K562 (cell line): ENCODE data around the gene SEMA5A. TPM values are rescaled to one million over a fixed set of nuclear protein-coding genes. Genes with fewer than 3 reads are reported as not detected.

Experiments
- ATAC-seq: fragments of 200-7000 bp; cut with Tn5 transposase; 3 replicates; pipeline ENCODE4 v1.9.1; 2020; ENCODE audit warnings: moderate library complexity
- BruUV-seq: library from RNA; stranded (reverse); fragments of 400-500 nt; replicated peaks from 2 replicates; lab custom pipeline; 2021; lab: Mats Ljungman, UMichigan
- CTCF ChIA-PET: fragments of 300-600 bp; formaldehyde crosslinking; extraction: SDS; loops from one replicate; lab custom pipeline; 2021; ENCODE audit warnings: low intra/inter-chr PET ratio; lab: Yijun Ruan, JAX
- POLR2A ChIA-PET: fragments of 300-600, 350-650 bp; sonication (Branson Sonifier 250); formaldehyde crosslinking; extraction: SDS; loops from one replicate; lab custom pipeline; 2021; ENCODE audit warnings: antibody characterized with exemption, inconsistent platforms; lab: Yijun Ruan, JAX
- DNase-seq, 4 experiments: peaks; one replicate each; pipeline versions ENCODE4 v3.0.0 to v3.0.0-alpha.2; 2011 to 2018; ENCODE audit warnings: low spot score in 3 of 4, mixed read lengths in 3 of 4; ENCODE audit errors: extremely low read depth in 1 of 4
- FAIRE-seq: peaks from 2 replicates; lab custom pipeline; 2011; peaks lifted over from hg19 to GRCh38; lab: Jason Lieb, UNC
- H2AFZ ChIP-seq: 2 replicates; pipeline ENCODE4 v1.6.0; 2011; ENCODE audit warnings: low read depth, low read length, control low read depth, inconsistent platforms
- H3K27ac ChIP-seq: fragments of 200-600 bp; 3 replicates; pipeline ENCODE4 v1.8.0; 2011; ENCODE audit warnings: low read depth, mild to moderate bottlenecking, control low read depth, inconsistent platforms, low read length, moderate library complexity, mixed read lengths; ENCODE audit errors: extremely low read depth
- H3K27me3 ChIP-seq, 2 experiments: fragments of 300-600 bp in 1 of 2; 2 replicates in 1 of 2; 3 replicates in 1 of 2; pipeline versions ENCODE4 v1.6.0 to v1.8.0; 2011; ENCODE audit warnings: inconsistent platforms in 2 of 2, low read length in 2 of 2, mild to moderate bottlenecking in 1 of 2, mixed read lengths in 1 of 2, moderate library complexity in 1 of 2; ENCODE audit not compliant: control insufficient read depth in 2 of 2, insufficient read depth in 2 of 2
- H3K36me3 ChIP-seq: fragments of 300-600 bp; 3 replicates; pipeline ENCODE4 v1.8.0; 2011; ENCODE audit warnings: mild to moderate bottlenecking, low read length, inconsistent platforms; ENCODE audit not compliant: control insufficient read depth, insufficient read depth
- H3K4me1 ChIP-seq, 2 experiments: fragments of 200-600 bp in 1 of 2; replicated peaks in 1 of 2; 2 replicates in 1 of 2; 3 replicates in 1 of 2; pipeline versions ENCODE4 v1.5.1 to v1.8.0; 2011; ENCODE audit warnings: inconsistent platforms in 2 of 2, low read length in 2 of 2, mild to moderate bottlenecking in 1 of 2, mixed read lengths in 1 of 2, moderate library complexity in 1 of 2; ENCODE audit not compliant: control insufficient read depth in 2 of 2, insufficient read depth in 2 of 2
- H3K4me2 ChIP-seq: 2 replicates; pipeline ENCODE4 v1.6.1; 2011; ENCODE audit warnings: low read length, control low read depth, inconsistent platforms, mixed read lengths; ENCODE audit not compliant: insufficient read depth
- H3K4me3 ChIP-seq: fragments of 200-600 bp; sonication (generic), shearing (Covaris generic); 2 replicates; pipeline ENCODE4 v1.5.1; 2016; ENCODE audit warnings: control low read depth, inconsistent platforms
- H3K79me2 ChIP-seq: fragments of 200-600 bp; 3 replicates; pipeline ENCODE4 v1.8.0; 2011; ENCODE audit warnings: low read length, inconsistent platforms; ENCODE audit not compliant: control insufficient read depth, insufficient read depth
- H3K9ac ChIP-seq, 2 experiments: 2 replicates each; pipeline versions ENCODE4 v1.6.0 to v1.6.1; 2011; ENCODE audit warnings: low read depth in 2 of 2, low read length in 2 of 2, control low read depth in 1 of 2, inconsistent platforms in 1 of 2, mild to moderate bottlenecking in 1 of 2, mixed read lengths in 1 of 2; ENCODE audit not compliant: insufficient read depth in 1 of 2
- H3K9me1 ChIP-seq: one replicate; pipeline ENCODE4 v1.6.0; 2011; ENCODE audit warnings: inconsistent platforms, mild to moderate bottlenecking, low read length, moderate library complexity; ENCODE audit not compliant: control insufficient read depth, insufficient read depth
- H3K9me3 ChIP-seq: replicated peaks from 2 replicates; pipeline ENCODE4 v1.5.1; 2011; ENCODE audit warnings: low read depth, low read length, inconsistent platforms; ENCODE audit not compliant: control insufficient read depth, insufficient read depth
- H4K20me1 ChIP-seq: replicated peaks from 2 replicates; pipeline ENCODE4 v1.6.1; 2011; ENCODE audit warnings: low read length, inconsistent platforms, mixed read lengths; ENCODE audit not compliant: control insufficient read depth, insufficient read depth
- BDP1 ChIP-seq: IDR thresholded peaks from 3 replicates; pipeline ENCODE4 v1.6.1; 2011; ENCODE audit not compliant: insufficient read length, insufficient read depth
- CREM ChIP-seq: IDR thresholded peaks from 2 replicates; pipeline ENCODE4 v1.6.1; 2014; ENCODE audit warnings: antibody characterized with exemption, low read depth
- DMBX1 ChIP-seq: fragments of 250-450 bp; sonication (Bioruptor Pico); IDR thresholded peaks from 2 replicates; pipeline ENCODE4 v1.8.0; 2022; ENCODE audit warnings: inconsistent platforms, mild to moderate bottlenecking, moderate library complexity, borderline replicate concordance
- EHMT2 ChIP-seq: fragments of 450-650 bp; IDR thresholded peaks from 2 replicates; pipeline ENCODE4 v1.6.1; 2018; ENCODE audit warnings: antibody characterized with exemption
- HMG20A ChIP-seq: fragments of 450-650 bp; formaldehyde crosslinking; conservative IDR thresholded peaks from 2 replicates; pipeline ENCODE4 v1.4.0; 2020; ENCODE audit warnings: mild to moderate bottlenecking, mixed read lengths
- MITF ChIP-seq: IDR thresholded peaks from 2 replicates; pipeline ENCODE4 v1.6.1; 2014; ENCODE audit warnings: antibody characterized with exemption
- NFYB ChIP-seq: IDR thresholded peaks from 2 replicates; pipeline ENCODE4 v1.6.1; 2011; ENCODE audit warnings: mild to moderate bottlenecking, moderate library complexity; ENCODE audit not compliant: insufficient read length; ENCODE audit errors: extremely low read depth
- NR3C1 ChIP-seq: sonication (generic); formaldehyde crosslinking; IDR thresholded peaks from 2 replicates; pipeline ENCODE4 v1.8.1; 2022; ENCODE audit warnings: missing genetic modification reagents
- PKNOX1 ChIP-seq: fragments of 450-650 bp; IDR thresholded peaks from 2 replicates; pipeline ENCODE4 v1.6.1; 2016
- PML ChIP-seq: IDR thresholded peaks from 2 replicates; pipeline ENCODE4 v1.6.1; 2012; ENCODE audit warnings: low read length, inconsistent platforms
- PRMT5 ChIP-seq: sonication (generic); formaldehyde crosslinking; IDR thresholded peaks from 2 replicates; pipeline ENCODE4 v1.5.0; 2020; ENCODE audit warnings: missing genetic modification reagents
- SIX5 ChIP-seq, 2 experiments: IDR thresholded peaks; 2 replicates each; pipeline ENCODE4 v1.6.1; 2011; ENCODE audit warnings: low read length in 2 of 2, borderline replicate concordance in 1 of 2, low read depth in 1 of 2, mild to moderate bottlenecking in 1 of 2, moderate library complexity in 1 of 2; ENCODE audit not compliant: insufficient read depth in 1 of 2
- SLC30A9 ChIP-seq: fragments of 250-450 bp; sonication (Bioruptor Pico); IDR thresholded peaks from 2 replicates; pipeline ENCODE4 v1.8.0; 2022; ENCODE audit warnings: mild to moderate bottlenecking, moderate library complexity
- SMC3 ChIP-seq: conservative IDR thresholded peaks from 2 replicates; pipeline ENCODE4 v1.6.1; 2011; ENCODE audit warnings: low read depth, low read length, improper control_type of control experiment; ENCODE audit not compliant: insufficient read depth
- ZBTB12 ChIP-seq: fragments of 250-450 bp; sonication (Bioruptor Pico); IDR thresholded peaks from 2 replicates; pipeline ENCODE4 v1.4.0; 2020
- ZNF239 ChIP-seq: fragments of 250-450 bp; sonication (Bioruptor Pico); IDR thresholded peaks from 2 replicates; pipeline ENCODE4 v1.4.0; 2020; ENCODE audit warnings: mild to moderate bottlenecking
- ZNF263 ChIP-seq: sonication (generic); formaldehyde crosslinking; IDR thresholded peaks from 2 replicates; pipeline ENCODE4 v1.8.0; 2022; ENCODE audit warnings: mild to moderate bottlenecking, missing genetic modification reagents, borderline replicate concordance
- ZNF785 ChIP-seq: fragments of 250-450 bp; sonication (Bioruptor Pico); IDR thresholded peaks from 2 replicates; pipeline ENCODE4 v1.4.0; 2020; ENCODE audit warnings: mild to moderate bottlenecking
- WGBS: fragments of 100-300 bp; shearing (Covaris generic); methylation state at CpG from one replicate; pipeline ENCODE4 v1.1.6; 2016; ENCODE audit warnings: low coverage, mixed read lengths; ENCODE audit not compliant: insufficient coverage; ENCODE audit errors: missing lambda C conversion rate; 5-methylcytosine and 5-hydroxymethylcytosine counted together
- in situ Hi-C: fragments of 300-500 bp; cut with MboI; formaldehyde crosslinking; loops from 4 replicates; pipeline ENCODE4 v1.15.0; 2018; ENCODE audit warnings: inconsistent platforms, mixed read lengths
- intact Hi-C: fragments of 100-400 bp; cut with micrococcal nuclease; formaldehyde crosslinking; loops from 2 replicates; pipeline ENCODE4 v1.14.2; 2022
- polyA plus RNA-seq, 8 experiments: library from polyadenylated mRNA; depleted of rRNA in 4 of 8; stranded (reverse) in 5 of 8; unstranded in 3 of 8; fragments of >200 nt; fragmentation: Nextera tagmentation in 2 of 8; fragmentation: Illumina TruSeq in 1 of 8; extraction: Ambion mirVana in 2 of 8; extraction: Trizol in 1 of 8; gene quantifications; 2 replicates each; pipeline versions ENCODE4 v1.2.1 to v1.2.3, GENCODE V29; 2011 to 2014; ENCODE audit warnings: inconsistent platforms in 1 of 8, missing spikeins in 1 of 8
- total RNA-seq, 7 experiments: library from RNA; depleted of rRNA in 6 of 7; stranded (reverse); fragments of >200 nt in 6 of 7; fragmentation: Illumina TruSeq in 2 of 7; extraction: Trizol in 2 of 7; gene quantifications; 2 replicates each; pipeline versions ENCODE4 v1.2.1 to v1.2.3, GENCODE V29; 2011 to 2021; ENCODE audit warnings: low replicate concordance in 1 of 7
- TF ChIP-seq, protein P1 (sequence below): fragments of 450-650 bp; IDR thresholded peaks from 2 replicates; pipeline ENCODE4 v1.6.1; 2016; ENCODE audit warnings: low read depth, mild to moderate bottlenecking, moderate library complexity

The SEMA5A gene
- total and polyA plus RNA-seq, 9 of the 15 experiments (the other 6 are each of a cell fraction or from before 2014, with no cell fraction given), result 0.02 TPM; not detected in 8

DNA sequence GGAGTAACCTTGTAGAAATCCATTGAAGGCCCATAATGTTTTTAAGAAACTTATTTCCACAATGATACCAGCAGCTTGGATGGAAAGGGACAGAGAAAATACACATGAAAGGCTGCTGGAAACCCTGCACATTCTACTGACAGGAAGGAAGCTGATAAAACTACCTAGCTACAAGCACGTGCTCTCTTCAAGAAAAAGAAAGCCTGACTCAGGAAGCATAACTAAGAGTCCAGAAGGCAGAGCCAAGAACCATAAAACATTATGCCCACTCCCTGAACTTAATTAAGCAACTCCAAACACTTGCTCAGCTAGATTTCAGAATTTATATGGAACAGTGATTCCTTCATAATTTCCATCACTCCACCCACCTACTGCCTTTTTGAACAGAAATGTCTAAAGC lies 430.8 kb downstream of the SEMA5A start:
- Histone ChIP-seq H3K4me2 (no peak overlapping the region), H3K9me1 (no peaks in the 10 kb centered on the region), H3K9me3 (no peaks in the 10 kb centered on the region), H3K9ac (no peak overlapping the region), H2AFZ (no peak overlapping the region), H3K79me2 (no peaks in the 10 kb centered on the region), H3K27ac (no peak overlapping the region), H3K27me3 (no peaks in the 10 kb centered on the region), H3K36me3 (no peaks in the 10 kb centered on the region), H4K20me1 (no peaks in the 10 kb centered on the region), H3K4me3 (no peak overlapping the region), H3K4me1 (no peaks in the 10 kb centered on the region)
- ChIA-PET CTCF (no interaction called here), POLR2A (no interaction called here)
- no peak for FAIRE-seq
- no peak for DNase-seq
- no TSS peak for BruUV-seq
- TF ChIP-seq NFYB (no peak), DMBX1 (CRISPR knock-in tag) (no peak), ZNF263 (no peak), ZNF239 (CRISPR knock-in tag) (no peak), SIX5 (IDR thresholded peaks at IDR 0.05; ENCODE audit: borderline replicate concordance in 1 of 2, insufficient read depth in 1 of 2, low read depth in 1 of 2, low read length in 2 of 2) (no peak), PKNOX1 (no peak), NR3C1 (CRISPR knock-in tag) (no peak), PML (no peak), CREM (no peak), PRMT5 (CRISPR knock-in tag) (no peak), MITF (no peak), SLC30A9 (CRISPR knock-in tag) (no peak), SMC3 (no peak), ZBTB12 (CRISPR knock-in tag) (no peak), HMG20A (CRISPR knock-in tag) (no peak), EHMT2 (no peak), BDP1 (no peak), ZNF785 (CRISPR knock-in tag) (no peak)
- TF ChIP-seq, protein P1, sequence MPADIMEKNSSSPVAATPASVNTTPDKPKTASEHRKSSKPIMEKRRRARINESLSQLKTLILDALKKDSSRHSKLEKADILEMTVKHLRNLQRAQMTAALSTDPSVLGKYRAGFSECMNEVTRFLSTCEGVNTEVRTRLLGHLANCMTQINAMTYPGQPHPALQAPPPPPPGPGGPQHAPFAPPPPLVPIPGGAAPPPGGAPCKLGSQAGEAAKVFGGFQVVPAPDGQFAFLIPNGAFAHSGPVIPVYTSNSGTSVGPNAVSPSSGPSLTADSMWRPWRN, result no peak
- 0% methylated on average over 1 of the region's 1 CpG for whole genome bisulfite sequencing
- in situ Hi-C loops, result no loop called here
- no peak for ATAC-seq
- intact Hi-C loops, result no loop called here
